OCI-LY3 (cell line): ENCODE measurements around the gene DHRSX.

Source experiments
- CTCF ChIP-seq: fragments of 200-600, 300-600 bp; sonication (generic); IDR thresholded peaks from 2 replicates; pipeline ENCODE4 v1.5.1; 2014; ENCODE audit warnings: antibody characterized with exemption, low read length, low read depth
- EZH2phosphoT487 ChIP-seq: fragments of 200-600 bp; shearing (Covaris generic); IDR thresholded peaks from 2 replicates; pipeline ENCODE4 v1.6.1; 2018; ENCODE audit warnings: antibody characterized with exemption, mixed run types, low read depth

- TF ChIP-seq CTCF (no peak), EZH2phosphoT487 (no peak)
Observed at GRCh38 chrX:2176274-2176673, 324.5 kb downstream of the DHRSX start.
